ENCODE measurements around the gene JCHAIN. TPM values are rescaled to one million over a fixed set of nuclear protein-coding genes. Genes with fewer than 3 reads are reported as not detected.
"Not testable (repeated sequence)": the region's sequence is repeated elsewhere in the genome, so short reads cannot be mapped to it uniquely, and the experiment has no call there.

JCHAIN gene
- total and polyA plus RNA-seq, 7 donors: 0.13 to 3.0 (median 0.73) TPM

GRCh38 chr4:70667740-70668535 lies 1.6 kb upstream of the JCHAIN start:
- Histone ChIP-seq H3K4me3 (no peak overlapping the region), H3K27me3 (ENCODE audit: insufficient read depth in 3 of 3, low read length in 2 of 3) (no peaks in the 10 kb centered on the region), H3K27ac (no peak overlapping the region), H3K36me3 (ENCODE audit: insufficient read depth in 1 of 2, low read depth in 1 of 2) (no peaks in the 10 kb centered on the region), H3K9me3 (no peaks in the 10 kb centered on the region), H3K4me1 (no peaks in the 10 kb centered on the region)
- TF ChIP-seq CTCF (IDR thresholded peaks at IDR 0.05): no peak
- WGBS, 3 donors: 52 to 57% (median 54%) methylated on average over 3 of the region's 3 CpGs
- DNase-seq (no peak), ATAC-seq (no peak)
- intact Hi-C loops (cut with DNase I): no loop called here

- H3K9me3 ChIP-seq; H3K27me3 ChIP-seq (ENCODE audit: insufficient read depth in 3 of 3, low read length in 2 of 3); DNase-seq; intact Hi-C loops (cut with DNase I); H3K4me1 ChIP-seq; H3K27ac ChIP-seq; ATAC-seq; H3K36me3 ChIP-seq (ENCODE audit: insufficient read depth in 1 of 2, low read depth in 1 of 2); H3K4me3 ChIP-seq: not testable (repeated sequence)
- 86 to 88% (median 87%) methylated on average over 5 of the region's 5 CpGs for WGBS, 3 donors
Observed at GRCh38 chr4:70661309-70661922, 4.9 kb downstream of the JCHAIN start.

GRCh38 chr4:70660106-70660505 lies 6.2 kb downstream of the JCHAIN start:
- TF ChIP-seq CTCF (IDR thresholded peaks at IDR 0.05): no peak
- H3K27me3 ChIP-seq (ENCODE audit: insufficient read depth in 3 of 3, low read length in 2 of 3): no peaks in the 10 kb centered on the region
- no peak for ATAC-seq
- no peak overlapping the region for H3K27ac ChIP-seq
- H3K4me3 ChIP-seq: no peak overlapping the region
- H3K9me3 ChIP-seq: no peaks in the 10 kb centered on the region
- no peak for DNase-seq
- no peaks in the 10 kb centered on the region for H3K4me1 ChIP-seq
- 76 to 85% (median 80%) methylated on average over 4 of the region's 4 CpGs for WGBS, 3 donors
- intact Hi-C loops (cut with DNase I): no loop called here
- no peaks in the 10 kb centered on the region for H3K36me3 ChIP-seq (ENCODE audit: insufficient read depth in 1 of 2, low read depth in 1 of 2)

GRCh38 chr4:70658418-70658817 lies 7.9 kb downstream of the JCHAIN start:
- no peaks in the 10 kb centered on the region for H3K27me3 ChIP-seq (ENCODE audit: insufficient read depth in 3 of 3, low read length in 2 of 3)
- intact Hi-C loops (cut with DNase I): no loop called here
- 36 to 46% (median 37%) methylated on average over 3 of the region's 3 CpGs for WGBS, 3 donors
- TF ChIP-seq CTCF (IDR thresholded peaks at IDR 0.05): no peak
- no peaks in the 10 kb centered on the region for H3K4me1 ChIP-seq
- ATAC-seq (no peak), DNase-seq (no peak)
- no peaks in the 10 kb centered on the region for H3K9me3 ChIP-seq
- no peak overlapping the region for H3K4me3 ChIP-seq
- H3K27ac ChIP-seq: no peak overlapping the region
- H3K36me3 ChIP-seq (ENCODE audit: insufficient read depth in 1 of 2, low read depth in 1 of 2): no peaks in the 10 kb centered on the region

GRCh38 chr4:70657326-70657725 lies 9.0 kb downstream of the JCHAIN start:
- 80 to 85% (median 82%) methylated on average over 5 of the region's 5 CpGs for WGBS, 3 donors
- ATAC-seq (no peak), DNase-seq (no peak)
- Histone ChIP-seq H3K27me3 (ENCODE audit: insufficient read depth in 3 of 3, low read length in 2 of 3) (no peaks in the 10 kb centered on the region), H3K9me3 (no peaks in the 10 kb centered on the region), H3K27ac (no peak overlapping the region), H3K36me3 (ENCODE audit: insufficient read depth in 1 of 2, low read depth in 1 of 2) (no peaks in the 10 kb centered on the region), H3K4me1 (no peaks in the 10 kb centered on the region), H3K4me3 (no peak overlapping the region)
- no peak for TF ChIP-seq CTCF (IDR thresholded peaks at IDR 0.05)
- intact Hi-C loops (cut with DNase I): no loop called here

Data from psoas muscle (tissue), 8 donors.